ENCODE measurements around the gene LIG3.
A peak's percentile ranks its signal among the peaks of the same experiment; 100 is the strongest.
"Not testable (repeated sequence)": the region's sequence is repeated elsewhere in the genome, so short reads cannot be mapped to it uniquely, and the experiment has no call there.

Gene LIG3

GRCh38 chr17:34980353-34980680 lies at the start of gene LIG3:
LIG3 (plus strand) TSS chr17:34980512; CDS start chr17:34983006, 2,494 bp downstream.
- H3K27me3 ChIP-seq (ENCODE audit: control insufficient read depth, insufficient read depth, low read length): no peaks in the 10 kb centered on the region
- H3K4me1 ChIP-seq (ENCODE audit: control insufficient read depth, insufficient read depth, low read length): peaks cover 11% of the 10 kb centered on the region
- H3K36me3 ChIP-seq (ENCODE audit: control insufficient read depth, insufficient read depth, low read length): no peaks in the 10 kb centered on the region
- peak within 1 kb of the TSS; percentile 98 for H3K9ac ChIP-seq (ENCODE audit: low read length)
- H3K4me3 ChIP-seq (ENCODE audit: low read length): peak within 1 kb of the TSS; percentile 79
- H3K9me3 ChIP-seq (ENCODE audit: control insufficient read depth, low read length): no peaks in the 10 kb centered on the region

GRCh38 chr17:34950780-34951179 lies 29.5 kb upstream of the LIG3 start:
- H3K27me3 ChIP-seq (ENCODE audit: control insufficient read depth, insufficient read depth, low read length); H3K4me1 ChIP-seq (ENCODE audit: control insufficient read depth, insufficient read depth, low read length); H3K4me3 ChIP-seq (ENCODE audit: low read length); H3K9ac ChIP-seq (ENCODE audit: low read length); H3K9me3 ChIP-seq (ENCODE audit: control insufficient read depth, low read length); H3K36me3 ChIP-seq (ENCODE audit: control insufficient read depth, insufficient read depth, low read length): not testable (repeated sequence)

GRCh38 chr17:34958438-34958837 lies 21.9 kb upstream of the LIG3 start:
- Histone ChIP-seq H3K9ac (ENCODE audit: low read length) (no peak overlapping the region), H3K4me1 (ENCODE audit: control insufficient read depth, insufficient read depth, low read length) (peaks cover 6% of the 10 kb centered on the region), H3K36me3 (ENCODE audit: control insufficient read depth, insufficient read depth, low read length) (no peaks in the 10 kb centered on the region), H3K27me3 (ENCODE audit: control insufficient read depth, insufficient read depth, low read length) (no peaks in the 10 kb centered on the region), H3K9me3 (ENCODE audit: control insufficient read depth, low read length) (no peaks in the 10 kb centered on the region), H3K4me3 (ENCODE audit: low read length) (no peak overlapping the region)

GRCh38 chr17:34961093-34961911 lies 19.0 kb upstream of the LIG3 start, which contains the start of the genes CCT6B and ZNF830:
CCT6B (minus strand) TSS chr17:34961460; CDS start chr17:34961393, 67 bp downstream.
ZNF830 (plus strand) TSS chr17:34961540; CDS start chr17:34961567, 27 bp downstream.
- Histone ChIP-seq H3K9me3 (ENCODE audit: control insufficient read depth, low read length) (no peaks in the 10 kb centered on the region), H3K4me1 (ENCODE audit: control insufficient read depth, insufficient read depth, low read length) (peaks cover 6% of the 10 kb centered on the region), H3K27me3 (ENCODE audit: control insufficient read depth, insufficient read depth, low read length) (no peaks in the 10 kb centered on the region), H3K36me3 (ENCODE audit: control insufficient read depth, insufficient read depth, low read length) (no peaks in the 10 kb centered on the region), H3K9ac (ENCODE audit: low read length) (peak within 1 kb of the TSS; percentile 95), H3K4me3 (ENCODE audit: low read length) (peak within 1 kb of the TSS; percentile 95)

GRCh38 chr17:34974179-34974578 lies 6.1 kb upstream of the LIG3 start:
- Histone ChIP-seq H3K27me3 (ENCODE audit: control insufficient read depth, insufficient read depth, low read length) (no peaks in the 10 kb centered on the region), H3K4me1 (ENCODE audit: control insufficient read depth, insufficient read depth, low read length) (no peaks in the 10 kb centered on the region), H3K9me3 (ENCODE audit: control insufficient read depth, low read length) (no peaks in the 10 kb centered on the region), H3K36me3 (ENCODE audit: control insufficient read depth, insufficient read depth, low read length) (no peaks in the 10 kb centered on the region), H3K4me3 (ENCODE audit: low read length) (no peak overlapping the region), H3K9ac (ENCODE audit: low read length) (no peak overlapping the region)

- Histone ChIP-seq H3K36me3 (ENCODE audit: control insufficient read depth, insufficient read depth, low read length) (no peaks in the 10 kb centered on the region), H3K9ac (ENCODE audit: low read length) (no peak overlapping the region), H3K4me3 (ENCODE audit: low read length) (no peak overlapping the region), H3K4me1 (ENCODE audit: control insufficient read depth, insufficient read depth, low read length) (peaks cover 5% of the 10 kb centered on the region), H3K27me3 (ENCODE audit: control insufficient read depth, insufficient read depth, low read length) (no peaks in the 10 kb centered on the region), H3K9me3 (ENCODE audit: control insufficient read depth, low read length) (no peaks in the 10 kb centered on the region)
These were observed 5.2 kb upstream of the LIG3 start for GRCh38 chr17:34974794-34975785.

GRCh38 chr17:34979153-34979552 lies 1.2 kb upstream of the LIG3 start:
- Histone ChIP-seq H3K4me3 (ENCODE audit: low read length) (no peak overlapping the region), H3K9ac (ENCODE audit: low read length) (no peak overlapping the region)

GRCh38 chr17:34979650-34980352 lies 511 bp upstream of the LIG3 start:
- no peaks in the 10 kb centered on the region for H3K27me3 ChIP-seq (ENCODE audit: control insufficient read depth, insufficient read depth, low read length)

More at GRCh38 chr17:34979153-34979552, 1.2 kb upstream of the LIG3 start:
- Histone ChIP-seq H3K4me1 (ENCODE audit: control insufficient read depth, insufficient read depth, low read length) (peaks cover 11% of the 10 kb centered on the region), H3K27me3 (ENCODE audit: control insufficient read depth, insufficient read depth, low read length) (no peaks in the 10 kb centered on the region), H3K36me3 (ENCODE audit: control insufficient read depth, insufficient read depth, low read length) (no peaks in the 10 kb centered on the region), H3K9me3 (ENCODE audit: control insufficient read depth, low read length) (no peaks in the 10 kb centered on the region)

GRCh38 chr17:34980681-34981537 lies 597 bp downstream of the LIG3 start:
- Histone ChIP-seq H3K9ac (ENCODE audit: low read length) (peak overlapping the region; percentile 98), H3K36me3 (ENCODE audit: control insufficient read depth, insufficient read depth, low read length) (no peaks in the 10 kb centered on the region), H3K27me3 (ENCODE audit: control insufficient read depth, insufficient read depth, low read length) (no peaks in the 10 kb centered on the region), H3K4me1 (ENCODE audit: control insufficient read depth, insufficient read depth, low read length) (peaks cover 11% of the 10 kb centered on the region), H3K4me3 (ENCODE audit: low read length) (peak overlapping the region; percentile 79), H3K9me3 (ENCODE audit: control insufficient read depth, low read length) (no peaks in the 10 kb centered on the region)

More at GRCh38 chr17:34979650-34980352, 511 bp upstream of the LIG3 start:
- Histone ChIP-seq H3K9me3 (ENCODE audit: control insufficient read depth, low read length) (no peaks in the 10 kb centered on the region), H3K4me1 (ENCODE audit: control insufficient read depth, insufficient read depth, low read length) (peaks cover 11% of the 10 kb centered on the region), H3K36me3 (ENCODE audit: control insufficient read depth, insufficient read depth, low read length) (no peaks in the 10 kb centered on the region), H3K4me3 (ENCODE audit: low read length) (no peak overlapping the region), H3K9ac (ENCODE audit: low read length) (peak overlapping the region; percentile 98)

GRCh38 chr17:34981538-34982241 lies 1.4 kb downstream of the LIG3 start:
- Histone ChIP-seq H3K27me3 (ENCODE audit: control insufficient read depth, insufficient read depth, low read length) (no peaks in the 10 kb centered on the region), H3K4me3 (ENCODE audit: low read length) (peak overlapping the region; percentile 79), H3K36me3 (ENCODE audit: control insufficient read depth, insufficient read depth, low read length) (no peaks in the 10 kb centered on the region), H3K9me3 (ENCODE audit: control insufficient read depth, low read length) (no peaks in the 10 kb centered on the region), H3K9ac (ENCODE audit: low read length) (peak overlapping the region; percentile 98), H3K4me1 (ENCODE audit: control insufficient read depth, insufficient read depth, low read length) (peaks cover 11% of the 10 kb centered on the region)

All from mucosa of stomach (tissue), 1 donor.